H1 (cell line): ENCODE results near the gene PLB1. TPM values are rescaled to one million over a fixed set of nuclear protein-coding genes. Genes with fewer than 3 reads are reported as not detected.

ENCODE experiments used
- CTCF ChIA-PET: fragments of 300-600 bp; sonication (Branson Sonifier 250); formaldehyde crosslinking; loops from one replicate; lab custom pipeline; 2021; ENCODE audit not compliant: partially characterized antibody; lab: Charles Lee
- POLR2A ChIA-PET: fragments of 300-600 bp; sonication (Branson Sonifier 250); formaldehyde crosslinking; loops from one replicate; lab custom pipeline; 2021; ENCODE audit warnings: inconsistent platforms; ENCODE audit not compliant: partially characterized antibody; lab: Charles Lee
- DNase-seq, 2 experiments: peaks; one replicate each; pipeline versions ENCODE4 v3.0.0 to v3.0.0-alpha.2; 2010 to 2022; ENCODE audit warnings: low spot score in 2 of 2, low read depth in 1 of 2, mixed read lengths in 1 of 2
- FAIRE-seq: peaks from 2 replicates; lab custom pipeline; 2011; peaks lifted over from hg19 to GRCh38; lab: Jason Lieb, UNC
- H2AFZ ChIP-seq: 2 replicates; pipeline ENCODE4 v1.8.1; 2012; ENCODE audit warnings: low read length, inconsistent platforms
- H2AK5ac ChIP-seq: 2 replicates; pipeline ENCODE4 v1.6.1; 2013; ENCODE audit warnings: low read depth, low read length
- H2BK120ac ChIP-seq: replicated peaks from 2 replicates; pipeline ENCODE3; 2013; ENCODE audit warnings: low read depth, low read length, inconsistent platforms
- H2BK12ac ChIP-seq: 2 replicates; pipeline ENCODE4 v1.6.1; 2013; ENCODE audit warnings: low read depth, low read length
- H2BK15ac ChIP-seq: 2 replicates; pipeline ENCODE4 v1.6.1; 2013; ENCODE audit warnings: low read length
- H2BK20ac ChIP-seq: 2 replicates; pipeline ENCODE4 v1.6.1; 2013; ENCODE audit warnings: low read length
- H2BK5ac ChIP-seq: 2 replicates; pipeline ENCODE4 v1.6.1; 2013; ENCODE audit warnings: low read depth, low read length
- H3K14ac ChIP-seq: 2 replicates; pipeline ENCODE4 v1.6.1; 2013; ENCODE audit warnings: inconsistent platforms; ENCODE audit not compliant: insufficient read length
- H3K18ac ChIP-seq: 2 replicates; pipeline ENCODE4 v1.6.1; 2013; ENCODE audit warnings: low read length; ENCODE audit errors: extremely low read depth
- H3K23ac ChIP-seq: 2 replicates; pipeline ENCODE4 v1.6.1; 2013; ENCODE audit warnings: inconsistent platforms; ENCODE audit not compliant: insufficient read length
- H3K23me2 ChIP-seq: 2 replicates; pipeline ENCODE4 v1.6.1; 2013; ENCODE audit warnings: low read depth, low read length
- H3K27ac ChIP-seq: 2 replicates; pipeline ENCODE4 v1.6.1; 2011; ENCODE audit warnings: low read depth, low read length, inconsistent platforms
- H3K27me3 ChIP-seq, 4 experiments: replicated peaks in 1 of 4; 1 replicate in 1 of 4; 2 replicates in 3 of 4; pipeline versions ENCODE4 v1.6.1 to v1.8.1; 2011 to 2013; ENCODE audit warnings: low read length in 3 of 4, mild to moderate bottlenecking in 3 of 4, inconsistent platforms in 2 of 4, mixed read lengths in 2 of 4, moderate library complexity in 1 of 4; ENCODE audit not compliant: control insufficient read depth in 3 of 4, insufficient read depth in 3 of 4; ENCODE audit errors: extremely low read depth in 1 of 4
- H3K36me3 ChIP-seq, 4 experiments: 2 replicates each; pipeline versions ENCODE4 v1.6.1 to v1.8.1; 2011 to 2013; ENCODE audit warnings: mild to moderate bottlenecking in 4 of 4, low read length in 3 of 4, moderate library complexity in 2 of 4, control low read depth in 1 of 4, inconsistent platforms in 1 of 4; ENCODE audit not compliant: insufficient read depth in 4 of 4, control insufficient read depth in 2 of 4
- H3K4ac ChIP-seq: replicated peaks from 2 replicates; pipeline ENCODE3; 2013; ENCODE audit warnings: low read length, low read depth, mixed read lengths, inconsistent platforms; ENCODE audit not compliant: insufficient read length
- H3K4me1 ChIP-seq, 4 experiments: replicated peaks in 1 of 4; 1 replicate in 1 of 4; 2 replicates in 3 of 4; pipeline versions ENCODE4 v1.6.1 to v1.8.1; 2011 to 2013; ENCODE audit warnings: low read length in 3 of 4, inconsistent platforms in 2 of 4, mixed read lengths in 1 of 4; ENCODE audit not compliant: insufficient read depth in 4 of 4, control insufficient read depth in 3 of 4
- H3K4me2 ChIP-seq, 2 experiments: 2 replicates each; pipeline versions ENCODE4 v1.6.1 to v1.8.1; 2011 to 2013; ENCODE audit warnings: low read depth in 2 of 2, low read length in 2 of 2, control low read depth in 1 of 2, inconsistent platforms in 1 of 2, mild to moderate bottlenecking in 1 of 2; ENCODE audit not compliant: insufficient read depth in 1 of 2
- H3K4me3 ChIP-seq, 4 experiments: fragments of 200-600, 300-600 bp in 1 of 4; sonication (generic), shearing (Covaris generic), sonication (Bioruptor Twin) in 1 of 4; 2 replicates each; pipeline versions ENCODE4 v1.5.1 to v1.8.1; 2011 to 2016; ENCODE audit warnings: low read length in 4 of 4, low read depth in 3 of 4, control low read depth in 2 of 4, inconsistent platforms in 2 of 4, mild to moderate bottlenecking in 2 of 4, mixed read lengths in 1 of 4, moderate library complexity in 1 of 4; ENCODE audit not compliant: insufficient read depth in 2 of 4; ENCODE audit errors: extremely low read depth in 1 of 4
- H3K56ac ChIP-seq: replicated peaks from 2 replicates; pipeline ENCODE3; 2013; ENCODE audit warnings: low read depth, mild to moderate bottlenecking, mixed read lengths, low read length, inconsistent platforms; ENCODE audit not compliant: insufficient read length
- H3K79me1 ChIP-seq: 2 replicates; pipeline ENCODE4 v1.6.1; 2013; ENCODE audit warnings: low read depth, low read length, control low read depth
- H3K79me2 ChIP-seq, 2 experiments: 2 replicates each; pipeline versions ENCODE4 v1.6.1 to v1.8.1; 2012 to 2013; ENCODE audit warnings: low read length in 2 of 2, mild to moderate bottlenecking in 2 of 2, inconsistent platforms in 1 of 2; ENCODE audit not compliant: insufficient read depth in 2 of 2, control insufficient read depth in 1 of 2
- H3K9ac ChIP-seq, 4 experiments: replicated peaks in 1 of 4; 1 replicate in 1 of 4; 2 replicates in 3 of 4; pipeline versions ENCODE4 v1.6.1 to v1.8.1; 2011 to 2013; ENCODE audit warnings: low read depth in 3 of 4, low read length in 3 of 4, control low read depth in 2 of 4, mild to moderate bottlenecking in 2 of 4, moderate library complexity in 2 of 4, inconsistent platforms in 1 of 4; ENCODE audit errors: extremely low read depth in 1 of 4
- H3K9me3 ChIP-seq, 2 experiments: 2 replicates each; pipeline versions ENCODE4 v1.6.1 to v1.8.1; 2012 to 2013; ENCODE audit warnings: mild to moderate bottlenecking in 2 of 2, moderate library complexity in 2 of 2, control low read depth in 1 of 2, inconsistent platforms in 1 of 2, low read depth in 1 of 2, low read length in 1 of 2, mixed read lengths in 1 of 2; ENCODE audit not compliant: insufficient read depth in 2 of 2
- H4K20me1 ChIP-seq, 2 experiments: replicated peaks in 1 of 2; 2 replicates each; pipeline versions ENCODE3 to v1.8.1; 2011 to 2013; ENCODE audit warnings: inconsistent platforms in 2 of 2, low read length in 2 of 2, mild to moderate bottlenecking in 1 of 2; ENCODE audit not compliant: insufficient read depth in 2 of 2, control insufficient read depth in 1 of 2
- H4K5ac ChIP-seq: 2 replicates; pipeline ENCODE4 v1.6.1; 2013; ENCODE audit warnings: low read length, low read depth, mixed read lengths, inconsistent platforms; ENCODE audit not compliant: insufficient read length
- H4K8ac ChIP-seq: 2 replicates; pipeline ENCODE4 v1.8.0; 2013; ENCODE audit warnings: mild to moderate bottlenecking, moderate library complexity, low read length, inconsistent platforms; ENCODE audit not compliant: insufficient read depth; ENCODE audit errors: extremely low read depth
- H4K91ac ChIP-seq: replicated peaks from 2 replicates; pipeline ENCODE3; 2013; ENCODE audit warnings: low read length, mixed read lengths, inconsistent platforms; ENCODE audit not compliant: insufficient read length
- KDM5A ChIP-seq: fragments of 200-600 bp; IDR thresholded peaks from 2 replicates; pipeline ENCODE4 v1.7.1; 2012; ENCODE audit warnings: mild to moderate bottlenecking, low read length, inconsistent platforms, mixed read lengths
- RBBP5 ChIP-seq: IDR thresholded peaks from 2 replicates; pipeline ENCODE4 v1.7.1; 2012; ENCODE audit warnings: low read depth, mild to moderate bottlenecking, inconsistent platforms, low read length, moderate library complexity, borderline replicate concordance
- SIRT6 ChIP-seq: IDR thresholded peaks from one replicate; pipeline ENCODE4 v1.7.1; 2012; ENCODE audit warnings: low read length, inconsistent platforms
- WGBS, 2 experiments: shearing (Covaris generic) in 1 of 2; methylation state at CpG; one replicate each; pipeline versions ENCODE4 v1.1.6 to v1.1.7; 2013 to 2015; ENCODE audit warnings: low lambda C conversion rate in 2 of 2, mixed read lengths in 2 of 2, inconsistent platforms in 1 of 2, low coverage in 1 of 2, missing lambda C conversion rate in 1 of 2; ENCODE audit not compliant: insufficient replicate concordance in 2 of 2, insufficient coverage in 1 of 2, insufficient read length in 1 of 2; ENCODE audit errors: extremely low coverage in 1 of 2, missing lambda C conversion rate in 1 of 2; 5-methylcytosine and 5-hydroxymethylcytosine counted together
- polyA plus RNA-seq, 7 experiments: library from polyadenylated mRNA; depleted of rRNA in 3 of 7; stranded (reverse) in 5 of 7; unstranded in 2 of 7; fragments of >200 nt in 5 of 7; fragments of 200-250 nt in 2 of 7; gene quantifications; 1 replicate in 5 of 7; 2 replicates in 1 of 7; 4 replicates in 1 of 7; pipeline versions ENCODE4 v1.2.1 to v1.2.3, GENCODE V29; 2011 to 2013; ENCODE audit warnings: missing spikeins in 2 of 7, mixed read lengths in 2 of 7
- total RNA-seq: library from RNA; stranded (reverse); fragmentation: NEBNext Ultra II Directional; extraction: Animal tissue kit (Norgen Biotek cat#: 25700); gene quantifications from 2 replicates; pipeline ENCODE4 v1.2.1, GENCODE V29; 2021

The PLB1 gene
- total and polyA plus RNA-seq, 2 of the 8 experiments (the other 6 are each of a cell fraction or from before 2014, with no cell fraction given), result 0.20 to 0.36 TPM

GRCh38 chr2:28568036-28568435 is 72.2 kb downstream of the PLB1 start:
- Histone ChIP-seq H4K5ac (no peak overlapping the region), H3K56ac (no peak overlapping the region), H3K27ac (no peak overlapping the region), H3K4me2 (no peak overlapping the region; a peak in 1 of 4 replicates), H3K79me1 (no peaks in the 10 kb centered on the region), H3K4ac (no peak overlapping the region), H3K4me1 (no peaks in the 10 kb centered on the region; a peak in 1 of 7 replicates), H4K20me1 (no peaks in the 10 kb centered on the region), H3K23ac (no peak overlapping the region), H2BK20ac (no peak overlapping the region), H4K91ac (no peak overlapping the region), H3K27me3 (peaks cover 0 to 5% (median 1%) of the 10 kb centered on the region in 4 experiments; a peak in 1 of 7 replicates), H2BK12ac (no peak overlapping the region), H2BK5ac (no peak overlapping the region), H2BK15ac (no peak overlapping the region), H2AK5ac (no peak overlapping the region), H2AFZ (no peak overlapping the region), H4K8ac (no peak overlapping the region), H3K14ac (no peak overlapping the region), H3K9ac (no peak overlapping the region), H2BK120ac (no peak overlapping the region), H3K9me3 (no peaks in the 10 kb centered on the region), H3K18ac (no peak overlapping the region), H3K23me2 (no peaks in the 10 kb centered on the region; the same call in 1 of the 2 replicates), H3K4me3 (no peak overlapping the region), H3K36me3 (no peaks in the 10 kb centered on the region), H3K79me2 (no peaks in the 10 kb centered on the region)
- ChIA-PET POLR2A (no interaction called here), CTCF (interaction anchor here (0.8 to 7.0 kb wide), 12 partner anchors 10 to 328 kb away, joined by 3 to 55 read pairs (median 6); no protein-coding TSS in a partner anchor)
- FAIRE-seq, result no peak
- TF ChIP-seq SIRT6 (no peak), RBBP5 (no peak), KDM5A (no peak)
- DNase-seq, result no peak
- 91% methylated on average over 2 of the region's 2 CpGs; no CpG with 5 or more reads in 1 of the 2 experiments for WGBS, 2 experiments
